ENCODE measurements around the gene TRIM73.
A peak's percentile ranks its signal among the peaks of the same experiment; 100 is the strongest.
"Not testable (repeated sequence)": the region's sequence is repeated elsewhere in the genome, so short reads cannot be mapped to it uniquely, and the experiment has no call there.

- TF ChIP-seq CTCF (IDR thresholded peaks at IDR 0.05; ENCODE audit: low read depth, low read length) = peak; percentile 40
- TF ChIP-seq POLR2A (IDR thresholded peaks at IDR 0.05; ENCODE audit: extremely low read depth, insufficient read length) = not testable (repeated sequence)
Observed at GRCh38 chr7:75452494-75452955, 57.1 kb downstream of the TRIM73 start.

All from NB4 (cell line).